Measurements from ENCODE around the gene RPL18.

RPL18 gene

GRCh38 chr19:48639483-48640375 is 20.8 kb upstream of the RPL18 start:
- DNase-seq (ENCODE audit: low spot score) = no peak
- H3K27me3 ChIP-seq (ENCODE audit: insufficient read depth, poor library complexity, severe bottlenecking) = no peaks in the 10 kb centered on the region
- no peaks in the 10 kb centered on the region for H3K9me3 ChIP-seq (ENCODE audit: severe bottlenecking)
- no peak overlapping the region for H3K4me3 ChIP-seq (ENCODE audit: severe bottlenecking)
- ATAC-seq (ENCODE audit: low read depth) = no peak
- no peak for TF ChIP-seq CTCF (IDR thresholded peaks at IDR 0.05; ENCODE audit: poor library complexity, severe bottlenecking)
- H3K27ac ChIP-seq (ENCODE audit: poor library complexity, severe bottlenecking) = no peak overlapping the region
- H3K36me3 ChIP-seq (ENCODE audit: low read depth) = no peaks in the 10 kb centered on the region
- peaks cover 5% of the 10 kb centered on the region for H3K4me1 ChIP-seq (ENCODE audit: insufficient read depth, poor library complexity, severe bottlenecking)

- Histone ChIP-seq H3K27me3 (ENCODE audit: insufficient read depth, poor library complexity, severe bottlenecking) (no peaks in the 10 kb centered on the region), H3K4me3 (ENCODE audit: severe bottlenecking) (no peak overlapping the region), H3K27ac (ENCODE audit: poor library complexity, severe bottlenecking) (peak overlapping the region; percentile 90), H3K36me3 (ENCODE audit: low read depth) (no peaks in the 10 kb centered on the region), H3K9me3 (ENCODE audit: severe bottlenecking) (no peaks in the 10 kb centered on the region), H3K4me1 (ENCODE audit: insufficient read depth, poor library complexity, severe bottlenecking) (peaks cover 11% of the 10 kb centered on the region)
- DNase-seq (ENCODE audit: low spot score) (no peak), ATAC-seq (ENCODE audit: low read depth) (no peak)
- TF ChIP-seq CTCF (IDR thresholded peaks at IDR 0.05; ENCODE audit: poor library complexity, severe bottlenecking) = no peak
Observed at GRCh38 chr19:48638831-48639381, 19.9 kb upstream of the RPL18 start.

GRCh38 chr19:48637948-48638830 is 19.2 kb upstream of the RPL18 start:
- no peak for TF ChIP-seq CTCF (IDR thresholded peaks at IDR 0.05; ENCODE audit: poor library complexity, severe bottlenecking)
- H3K4me1 ChIP-seq (ENCODE audit: insufficient read depth, poor library complexity, severe bottlenecking) = peaks cover 18% of the 10 kb centered on the region
- peak; percentile 28 for ATAC-seq (ENCODE audit: low read depth)
- H3K4me3 ChIP-seq (ENCODE audit: severe bottlenecking) = peak overlapping the region; percentile 48
- H3K27ac ChIP-seq (ENCODE audit: poor library complexity, severe bottlenecking) = peak overlapping the region; percentile 90
- peaks cover 2% of the 10 kb centered on the region; the same call in 1 of the 2 replicates for H3K36me3 ChIP-seq (ENCODE audit: low read depth)
- H3K9me3 ChIP-seq (ENCODE audit: severe bottlenecking) = no peaks in the 10 kb centered on the region
- no peaks in the 10 kb centered on the region for H3K27me3 ChIP-seq (ENCODE audit: insufficient read depth, poor library complexity, severe bottlenecking)
- DNase-seq (ENCODE audit: low spot score) = no peak

GRCh38 chr19:48637449-48637947 is 18.5 kb upstream of the RPL18 start:
- peaks cover 4% of the 10 kb centered on the region; the same call in 1 of the 2 replicates for H3K36me3 ChIP-seq (ENCODE audit: low read depth)
- ATAC-seq (ENCODE audit: low read depth) (peak; percentile 75), DNase-seq (ENCODE audit: low spot score) (peak; percentile 99)
- TF ChIP-seq CTCF (IDR thresholded peaks at IDR 0.05; ENCODE audit: poor library complexity, severe bottlenecking) = no peak
- peaks cover 25% of the 10 kb centered on the region for H3K4me1 ChIP-seq (ENCODE audit: insufficient read depth, poor library complexity, severe bottlenecking)
- H3K4me3 ChIP-seq (ENCODE audit: severe bottlenecking) = peak overlapping the region; percentile 48
- no peaks in the 10 kb centered on the region for H3K9me3 ChIP-seq (ENCODE audit: severe bottlenecking)
- H3K27me3 ChIP-seq (ENCODE audit: insufficient read depth, poor library complexity, severe bottlenecking) = no peaks in the 10 kb centered on the region
- H3K27ac ChIP-seq (ENCODE audit: poor library complexity, severe bottlenecking) = peak overlapping the region; percentile 90
